Measurements from ENCODE around the gene LYL1.

Gene LYL1

GRCh38 chr19:13104360-13104847, 1.7 kb upstream of the LYL1 start:
- Histone ChIP-seq H3K36me3 (ENCODE audit: insufficient read depth, low read length) (peaks cover 9% of the 10 kb centered on the region; the same call in 1 of the 2 replicates), H3K4me3 (no peak overlapping the region), H3K27ac (no peak overlapping the region), H3K9ac (ENCODE audit: insufficient read length) (no peak overlapping the region), H3K9me3 (ENCODE audit: low read depth, low read length) (no peaks in the 10 kb centered on the region)
- DNase-seq (ENCODE audit: low read depth, low spot score), result no peak
- no peak for TF ChIP-seq POLR2AphosphoS5 (IDR thresholded peaks at IDR 0.05; ENCODE audit: borderline replicate concordance, low read depth, low read length)
- TF ChIP-seq FOXP2 (optimal IDR thresholded peaks at IDR 0.05; ENCODE audit: control extremely low read depth, extremely low read length, insufficient read depth), result no peak
- no peak for TF ChIP-seq EZH2 (IDR thresholded peaks at IDR 0.05)

- H3K9me3 ChIP-seq (ENCODE audit: low read depth, low read length), result no peaks in the 10 kb centered on the region
- no peak for TF ChIP-seq EZH2 (IDR thresholded peaks at IDR 0.05)
- no peak for DNase-seq (ENCODE audit: low read depth, low spot score)
- H3K36me3 ChIP-seq (ENCODE audit: insufficient read depth, low read length), result peaks cover 5% of the 10 kb centered on the region; the same call in 1 of the 2 replicates
- no peak overlapping the region for H3K27ac ChIP-seq
- no peak overlapping the region for H3K9ac ChIP-seq (ENCODE audit: insufficient read length)
- H3K4me3 ChIP-seq, result no peak overlapping the region
Observed at GRCh38 chr19:13103581-13104359, 1.1 kb upstream of the LYL1 start.

GRCh38 chr19:13102416-13102665, 317 bp downstream of the LYL1 start:
- no peak overlapping the region for H3K9ac ChIP-seq (ENCODE audit: insufficient read length)
- TF ChIP-seq EZH2 (IDR thresholded peaks at IDR 0.05), result no peak
- no peak for TF ChIP-seq POLR2AphosphoS5 (IDR thresholded peaks at IDR 0.05; ENCODE audit: borderline replicate concordance, low read depth, low read length)
- no peak for TF ChIP-seq FOXP2 (optimal IDR thresholded peaks at IDR 0.05; ENCODE audit: control extremely low read depth, extremely low read length, insufficient read depth)
- no peak for DNase-seq (ENCODE audit: low read depth, low spot score)
- no peak overlapping the region for H3K27ac ChIP-seq
- H3K9me3 ChIP-seq (ENCODE audit: low read depth, low read length), result no peaks in the 10 kb centered on the region
- H3K4me3 ChIP-seq, result no peak overlapping the region
- H3K36me3 ChIP-seq (ENCODE audit: insufficient read depth, low read length), result peaks cover 2% of the 10 kb centered on the region; the same call in 1 of the 2 replicates

GRCh38 chr19:13101590-13102415, 855 bp downstream of the LYL1 start:
- no peak for DNase-seq (ENCODE audit: low read depth, low spot score)
- Histone ChIP-seq H3K9me3 (ENCODE audit: low read depth, low read length) (no peaks in the 10 kb centered on the region), H3K4me3 (no peak overlapping the region), H3K36me3 (ENCODE audit: insufficient read depth, low read length) (no peaks in the 10 kb centered on the region), H3K9ac (ENCODE audit: insufficient read length) (no peak overlapping the region), H3K27ac (no peak overlapping the region)
- no peak for TF ChIP-seq FOXP2 (optimal IDR thresholded peaks at IDR 0.05; ENCODE audit: control extremely low read depth, extremely low read length, insufficient read depth)
- no peak for TF ChIP-seq POLR2AphosphoS5 (IDR thresholded peaks at IDR 0.05; ENCODE audit: borderline replicate concordance, low read depth, low read length)
- TF ChIP-seq EZH2 (IDR thresholded peaks at IDR 0.05), result no peak

- Histone ChIP-seq H3K9ac (ENCODE audit: insufficient read length) (no peak overlapping the region), H3K27ac (no peak overlapping the region), H3K4me3 (no peak overlapping the region), H3K36me3 (ENCODE audit: insufficient read depth, low read length) (no peaks in the 10 kb centered on the region), H3K9me3 (ENCODE audit: low read depth, low read length) (no peaks in the 10 kb centered on the region)
- no peak for DNase-seq (ENCODE audit: low read depth, low spot score)
- no peak for TF ChIP-seq EZH2 (IDR thresholded peaks at IDR 0.05)
Observed at GRCh38 chr19:13100841-13101589, 1.6 kb downstream of the LYL1 start.

GRCh38 chr19:13100031-13100588, 2.5 kb downstream of the LYL1 start:
- Histone ChIP-seq H3K27ac (no peak overlapping the region), H3K9me3 (ENCODE audit: low read depth, low read length) (no peaks in the 10 kb centered on the region), H3K9ac (ENCODE audit: insufficient read length) (no peak overlapping the region), H3K36me3 (ENCODE audit: insufficient read depth, low read length) (no peaks in the 10 kb centered on the region), H3K4me3 (no peak overlapping the region)
- no peak for DNase-seq (ENCODE audit: low read depth, low spot score)
- TF ChIP-seq EZH2 (IDR thresholded peaks at IDR 0.05), result no peak

- Histone ChIP-seq H3K4me3 (no peak overlapping the region), H3K27ac (no peak overlapping the region), H3K36me3 (ENCODE audit: insufficient read depth, low read length) (no peaks in the 10 kb centered on the region), H3K9ac (ENCODE audit: insufficient read length) (no peak overlapping the region), H3K9me3 (ENCODE audit: low read depth, low read length) (no peaks in the 10 kb centered on the region)
- no peak for DNase-seq (ENCODE audit: low read depth, low spot score)
- no peak for TF ChIP-seq EZH2 (IDR thresholded peaks at IDR 0.05)
- no peak for TF ChIP-seq POLR2AphosphoS5 (IDR thresholded peaks at IDR 0.05; ENCODE audit: borderline replicate concordance, low read depth, low read length)
- TF ChIP-seq FOXP2 (optimal IDR thresholded peaks at IDR 0.05; ENCODE audit: control extremely low read depth, extremely low read length, insufficient read depth), result no peak
Observed at GRCh38 chr19:13099073-13099999, 3.3 kb downstream of the LYL1 start.

Data from SK-N-MC (cell line).